Spinal cord (tissue), 10 donors: ENCODE measurements around the gene ENGASE. TPM values are rescaled to one million over a fixed set of nuclear protein-coding genes. Genes with fewer than 3 reads are reported as not detected.

Experiments used
- DNase-seq, 6 donors: peaks; one replicate each; pipeline versions ENCODE4 v3.0.0 to v3.0.0-alpha.2; 2013 to 2015; ENCODE audit warnings: low spot score in 6 of 6, low read depth in 4 of 6
- H3K27ac ChIP-seq: one replicate; pipeline ENCODE4 v1.5.1; 2013; ENCODE audit warnings: low read depth, low read length, control low read depth
- H3K27me3 ChIP-seq: one replicate; pipeline ENCODE4 v1.6.1; 2013; ENCODE audit warnings: low read length; ENCODE audit not compliant: control insufficient read depth, insufficient read depth
- H3K36me3 ChIP-seq: one replicate; pipeline ENCODE4 v1.6.1; 2013; ENCODE audit warnings: low read length; ENCODE audit not compliant: control insufficient read depth, insufficient read depth
- H3K4me1 ChIP-seq: one replicate; pipeline ENCODE4 v1.6.1; 2013; ENCODE audit warnings: low read length; ENCODE audit not compliant: control insufficient read depth, insufficient read depth
- H3K4me3 ChIP-seq: one replicate; pipeline ENCODE4 v1.5.1; 2013; ENCODE audit warnings: low read depth, low read length, control low read depth
- H3K9me3 ChIP-seq: one replicate; pipeline ENCODE4 v1.6.1; 2013; ENCODE audit warnings: low read length; ENCODE audit not compliant: control insufficient read depth, insufficient read depth
- WGBS: methylation state at CpG from one replicate; pipeline ENCODE4 v1.1.5; 2013; ENCODE audit warnings: missing lambda C conversion rate; ENCODE audit not compliant: insufficient coverage; 5-methylcytosine and 5-hydroxymethylcytosine counted together
- polyA plus RNA-seq, 2 donors: library from polyadenylated mRNA; unstranded; fragments of 120-200 nt; gene quantifications; one replicate each; pipeline ENCODE4 v1.2.1, GENCODE V29; 2013; ENCODE audit not compliant: insufficient read length in 2 of 2
- total RNA-seq, 2 donors: library from RNA; depleted of rRNA in 1 of 2; stranded (reverse); fragments of 120-200 nt in 1 of 2; fragments of >200 nt in 1 of 2; gene quantifications; one replicate each; pipeline versions ENCODE4 v1.2.3 to v1.2.4, GENCODE V29; 2013 to 2014
- donor health status: healthy.

Gene ENGASE
- total and polyA plus RNA-seq, 4 donors = 15.3 to 32.6 (median 22.2) TPM

- Histone ChIP-seq H3K27me3 (no peaks in the 10 kb centered on the region), H3K27ac (no peak overlapping the region), H3K36me3 (no peaks in the 10 kb centered on the region), H3K4me3 (no peak overlapping the region), H3K9me3 (no peaks in the 10 kb centered on the region), H3K4me1 (peaks cover 7% of the 10 kb centered on the region)
- no peak for DNase-seq
- WGBS = 100% methylated on average over 5 of the region's 8 CpGs
Observed at GRCh38 chr17:79039171-79039570, 35.5 kb upstream of the ENGASE start.

DNA sequence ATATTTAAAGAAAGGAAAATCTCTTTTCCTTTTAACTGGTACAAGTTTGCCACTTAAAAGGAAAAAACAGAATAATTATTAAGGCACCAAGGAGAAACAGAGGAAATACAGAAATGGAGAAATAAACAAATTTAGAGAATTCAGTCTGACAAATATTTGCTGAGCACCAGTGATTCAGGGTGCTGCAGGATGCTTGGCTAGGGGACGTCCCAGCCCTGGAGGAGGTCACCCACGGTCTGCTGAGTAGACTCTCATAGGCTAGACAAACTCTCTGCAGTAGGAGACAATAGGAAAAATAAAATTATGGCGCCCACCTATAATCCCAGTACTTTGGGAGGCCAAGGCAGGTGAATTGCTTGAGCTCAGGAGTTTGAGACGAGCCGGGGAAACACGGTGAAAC is 34.7 kb upstream of the ENGASE start:
- Histone ChIP-seq H3K4me1 (peaks cover under 1% of the 10 kb centered on the region), H3K36me3 (no peaks in the 10 kb centered on the region), H3K4me3 (no peak overlapping the region), H3K27me3 (no peaks in the 10 kb centered on the region), H3K9me3 (no peaks in the 10 kb centered on the region), H3K27ac (no peak overlapping the region)
- DNase-seq = no peak
- 92% methylated on average over 6 of the region's 6 CpGs for WGBS

DNA sequence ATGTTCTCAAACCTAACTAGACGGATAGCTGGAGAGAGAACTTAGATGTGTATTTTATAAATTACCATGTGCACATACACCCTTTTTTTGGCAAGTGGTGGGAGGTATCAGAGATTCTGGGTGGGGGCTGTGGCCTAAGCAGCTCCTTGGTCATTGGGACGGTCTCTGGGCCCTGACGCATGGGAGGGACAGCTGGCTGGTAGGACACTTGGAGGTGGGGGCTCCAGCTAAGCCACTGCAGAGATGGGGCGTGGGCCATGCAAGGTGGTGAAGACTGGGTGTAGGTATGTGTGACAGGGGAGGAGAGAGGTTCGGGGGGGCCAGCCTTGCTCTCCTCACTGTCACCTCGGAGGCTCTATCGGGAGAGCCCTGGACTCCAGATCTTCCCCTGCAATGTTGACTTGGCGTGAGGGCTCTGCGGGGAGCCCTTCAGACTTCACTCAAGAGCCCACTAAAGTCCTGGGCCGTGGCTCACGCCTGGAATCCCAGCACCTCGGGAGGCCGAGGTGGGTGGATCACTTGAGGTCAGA is 33.5 kb upstream of the ENGASE start:
- DNase-seq = no peak
- Histone ChIP-seq H3K4me3 (no peak overlapping the region), H3K4me1 (peaks cover 5% of the 10 kb centered on the region), H3K27me3 (no peaks in the 10 kb centered on the region), H3K36me3 (no peaks in the 10 kb centered on the region), H3K27ac (no peak overlapping the region), H3K9me3 (no peaks in the 10 kb centered on the region)
- 91% methylated on average over 11 of the region's 13 CpGs for WGBS

GRCh38 chr17:79041723-79042420 is 32.8 kb upstream of the ENGASE start:
- no peak overlapping the region for H3K4me3 ChIP-seq
- WGBS = 80% methylated on average over 17 of the region's 29 CpGs

DNA sequence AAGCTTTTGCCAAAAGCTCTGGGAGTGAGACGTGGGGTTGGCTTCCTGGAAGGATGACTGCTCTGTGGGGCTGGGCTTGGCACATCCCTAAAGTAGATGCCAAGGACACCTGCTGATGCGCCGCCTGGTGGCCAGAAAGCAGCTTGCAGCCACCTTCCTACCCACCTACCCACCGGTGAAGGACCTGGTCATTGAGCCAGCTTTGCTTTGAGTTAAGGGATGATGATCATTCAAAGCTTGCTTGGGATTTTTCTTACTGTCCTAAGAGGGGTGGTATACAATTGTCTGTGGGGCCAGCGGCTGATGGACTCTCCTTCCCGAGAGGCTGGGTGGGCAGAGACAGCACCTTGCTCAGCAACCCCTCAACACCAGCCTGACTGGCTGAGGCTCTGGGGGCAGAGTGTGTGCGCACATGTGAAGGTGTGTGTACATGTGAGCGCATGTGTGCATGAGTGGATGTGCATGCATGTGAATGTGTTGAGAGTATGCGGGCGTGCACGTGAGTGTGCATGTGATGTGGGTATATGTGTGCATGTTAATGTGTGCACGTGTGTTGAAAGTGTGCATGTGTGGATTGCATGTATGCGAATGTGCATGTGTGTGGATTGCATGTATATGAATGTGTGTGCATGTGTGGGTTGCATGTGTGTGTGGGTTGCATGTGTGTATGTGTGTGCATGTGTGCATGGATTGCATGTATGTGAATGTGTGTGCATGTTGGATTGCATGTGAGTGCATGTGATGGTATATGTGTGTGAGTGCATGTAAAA is 32.0 kb upstream of the ENGASE start:
- Histone ChIP-seq H3K27ac (no peak overlapping the region), H3K9me3 (no peaks in the 10 kb centered on the region), H3K4me1 (peaks cover 16% of the 10 kb centered on the region), H3K36me3 (peaks cover under 1% of the 10 kb centered on the region), H3K27me3 (no peaks in the 10 kb centered on the region), H3K4me3 (no peak overlapping the region)
- 98% methylated on average over 7 of the region's 13 CpGs for WGBS
- DNase-seq = peak in 1 of 6 donors; percentile 30

More at GRCh38 chr17:79041723-79042420, 32.8 kb upstream of the ENGASE start:
- Histone ChIP-seq H3K9me3 (no peaks in the 10 kb centered on the region), H3K27me3 (no peaks in the 10 kb centered on the region), H3K27ac (no peak overlapping the region), H3K4me1 (peaks cover 13% of the 10 kb centered on the region), H3K36me3 (no peaks in the 10 kb centered on the region)
- no peak for DNase-seq

- WGBS = 79% methylated on average over 10 of the region's 10 CpGs
Observed at GRCh38 chr17:79043191-79043930, 31.3 kb upstream of the ENGASE start.

GRCh38 chr17:79043931-79044320 is 30.7 kb upstream of the ENGASE start:
- WGBS = 57% methylated on average over 12 of the region's 12 CpGs
- H3K36me3 ChIP-seq = peaks cover 11% of the 10 kb centered on the region
- peaks cover 16% of the 10 kb centered on the region for H3K4me1 ChIP-seq
- no peak for DNase-seq
- H3K9me3 ChIP-seq = no peaks in the 10 kb centered on the region
- H3K27me3 ChIP-seq = no peaks in the 10 kb centered on the region
- no peak overlapping the region for H3K4me3 ChIP-seq
- no peak overlapping the region for H3K27ac ChIP-seq

More at GRCh38 chr17:79043191-79043930, 31.3 kb upstream of the ENGASE start:
- Histone ChIP-seq H3K27me3 (no peaks in the 10 kb centered on the region), H3K4me3 (no peak overlapping the region), H3K36me3 (peaks cover 6% of the 10 kb centered on the region), H3K4me1 (peaks cover 16% of the 10 kb centered on the region), H3K27ac (no peak overlapping the region), H3K9me3 (no peaks in the 10 kb centered on the region)
- DNase-seq = no peak

DNA sequence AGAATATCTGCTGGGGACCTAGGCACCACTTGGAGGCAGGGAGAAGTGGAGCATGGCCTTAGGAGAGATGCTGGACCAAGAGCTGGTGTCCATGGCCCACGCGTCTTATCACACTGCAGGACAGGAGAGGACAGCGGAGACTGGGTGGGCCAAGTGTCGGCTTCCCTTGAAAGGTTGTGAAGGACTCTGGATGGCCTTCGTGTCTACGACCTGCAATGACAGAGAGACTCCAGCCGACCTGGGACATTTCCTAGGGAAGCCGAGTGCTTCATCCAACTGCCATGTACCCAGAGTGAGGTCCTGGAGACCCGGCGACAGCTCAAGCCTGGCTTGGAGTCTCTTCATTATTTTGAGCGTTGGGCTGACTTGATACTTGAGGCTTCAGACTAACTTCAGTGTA is 30.2 kb upstream of the ENGASE start:
- Histone ChIP-seq H3K4me1 (peaks cover 16% of the 10 kb centered on the region), H3K27ac (no peak overlapping the region)
- 95% methylated on average over 9 of the region's 11 CpGs for WGBS

GRCh38 chr17:79045001-79045729 is 29.5 kb upstream of the ENGASE start:
- WGBS = 77% methylated on average over 15 of the region's 15 CpGs
- Histone ChIP-seq H3K36me3 (peaks cover 11% of the 10 kb centered on the region), H3K4me1 (peaks cover 16% of the 10 kb centered on the region), H3K9me3 (no peaks in the 10 kb centered on the region), H3K4me3 (no peak overlapping the region), H3K27ac (no peak overlapping the region), H3K27me3 (no peaks in the 10 kb centered on the region)
- no peak for DNase-seq

More for the DNA sequence above, 30.2 kb upstream of the ENGASE start:
- Histone ChIP-seq H3K36me3 (peaks cover 11% of the 10 kb centered on the region), H3K4me3 (no peak overlapping the region), H3K27me3 (no peaks in the 10 kb centered on the region), H3K9me3 (no peaks in the 10 kb centered on the region)
- no peak for DNase-seq
